Lower leg skin (tissue), 3 donors: ENCODE results near the gene METTL6.

ENCODE experiments used
- CTCF ChIP-seq, 3 donors: fragments of 450-650 bp; IDR thresholded peaks; one replicate each; pipeline ENCODE4 v1.5.1; 2016; ENCODE audit warnings: antibody characterized with exemption in 3 of 3, mild to moderate bottlenecking in 3 of 3, moderate library complexity in 2 of 3
- POLR2A ChIP-seq, 2 donors: fragments of 450-650 bp; IDR thresholded peaks; one replicate each; pipeline ENCODE4 v1.6.1; 2016 to 2017; ENCODE audit warnings: antibody characterized with exemption in 2 of 2, mild to moderate bottlenecking in 1 of 2, moderate library complexity in 1 of 2

- TF ChIP-seq CTCF (IDR thresholded peaks at IDR 0.05) (no peak), POLR2A (IDR thresholded peaks at IDR 0.05) (no peak)
Observed at GRCh38 chr3:15399970-15400369, 27.4 kb downstream of the METTL6 start.
